DOHH2 (cell line): ENCODE measurements around the gene OS9.

Source experiments
- CTCF ChIP-seq: fragments of 200-600 bp; sonication (generic); IDR thresholded peaks from one replicate; pipeline ENCODE4 v1.5.1; 2014; ENCODE audit warnings: antibody characterized with exemption, mild to moderate bottlenecking, low read depth, low read length; ENCODE audit not compliant: poor library complexity, severe bottlenecking
- EZH2phosphoT487 ChIP-seq: fragments of 200-600 bp; sonication (generic); IDR thresholded peaks from 2 replicates; pipeline ENCODE4 v1.6.1; 2017; ENCODE audit warnings: borderline replicate concordance, mild to moderate bottlenecking, antibody characterized with exemption, low read length, moderate library complexity, mixed read lengths

DNA sequence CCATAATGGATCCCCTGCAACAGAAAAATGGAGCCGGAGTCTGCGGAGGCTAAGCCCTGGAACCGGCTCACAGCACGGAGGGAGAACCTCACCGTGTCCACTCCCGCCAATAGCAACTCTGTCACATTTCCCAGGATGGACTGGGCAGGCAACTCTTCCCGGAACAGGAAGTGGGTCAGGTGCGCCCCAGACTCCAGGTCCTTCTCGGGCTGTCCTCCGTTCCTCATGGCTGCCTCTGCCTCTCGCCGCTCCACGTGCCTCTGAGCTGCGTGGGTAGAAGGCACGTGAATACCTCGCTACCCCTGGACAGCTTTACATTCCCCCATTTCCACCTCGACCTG is 70.7 kb downstream of the OS9 start:
- TF ChIP-seq CTCF (no peak), EZH2phosphoT487 (no peak)
